GM21423 (cell line): ENCODE measurements around the gene OR5K2.

Source experiments
- ATAC-seq: cut with Tn5 transposase; IDR thresholded peaks from one replicate; pipeline ENCODE4 v1.9.1; 2021; ENCODE audit warnings: mild to moderate bottlenecking, moderate library complexity; ENCODE audit not compliant: unreplicated experiment

The OR5K2 gene

GRCh38 chr3:98497381-98497780, at the start of gene OR5K2:
OR5K2 (plus strand) TSS chr3:98497681; CDS start chr3:98497681, 0 bp downstream.
- ATAC-seq = no peak

GRCh38 chr3:98449606-98450193, 47.8 kb upstream of the OR5K2 start:
- ATAC-seq = no peak

GRCh38 chr3:98450372-98450771, 47.1 kb upstream of the OR5K2 start:
- no peak for ATAC-seq

GRCh38 chr3:98453827-98454226, 43.7 kb upstream of the OR5K2 start:
- ATAC-seq = no peak

- no peak for ATAC-seq
These were observed 42.6 kb upstream of the OR5K2 start for GRCh38 chr3:98454929-98455328.

- no peak for ATAC-seq
These were observed 39.9 kb upstream of the OR5K2 start for GRCh38 chr3:98457543-98457942.

GRCh38 chr3:98460220-98460619, 37.3 kb upstream of the OR5K2 start:
- ATAC-seq = peak; percentile 59

GRCh38 chr3:98462901-98463300, 34.6 kb upstream of the OR5K2 start, which contains the start of gene OR5K1:
OR5K1 (plus strand) TSS chr3:98463201; CDS start chr3:98469577, 6,376 bp downstream.
- ATAC-seq = no peak

GRCh38 chr3:98482717-98483482, 14.6 kb upstream of the OR5K2 start:
- ATAC-seq = no peak

- ATAC-seq = no peak
These were observed 13.9 kb upstream of the OR5K2 start for GRCh38 chr3:98483626-98484025.

GRCh38 chr3:98500019-98500418, 2.5 kb downstream of the OR5K2 start:
- ATAC-seq = no peak

- no peak for ATAC-seq
These were observed 3.8 kb downstream of the OR5K2 start for GRCh38 chr3:98501270-98501669.

GRCh38 chr3:98501863-98502576, 4.5 kb downstream of the OR5K2 start:
- ATAC-seq = no peak

GRCh38 chr3:98504539-98504938, 7.1 kb downstream of the OR5K2 start:
- ATAC-seq = no peak

- ATAC-seq = no peak
These were observed 11.1 kb downstream of the OR5K2 start for GRCh38 chr3:98508582-98508981.

- no peak for ATAC-seq
These were observed 15.1 kb downstream of the OR5K2 start for GRCh38 chr3:98512576-98512975.

GRCh38 chr3:98513091-98513511, 15.6 kb downstream of the OR5K2 start:
- ATAC-seq = no peak

- no peak for ATAC-seq
These were observed 16.3 kb downstream of the OR5K2 start for GRCh38 chr3:98513736-98514135.

- no peak for ATAC-seq
These were observed 17.5 kb downstream of the OR5K2 start for GRCh38 chr3:98514948-98515347.

- no peak for ATAC-seq
These were observed 21.3 kb downstream of the OR5K2 start for GRCh38 chr3:98518816-98519215.

GRCh38 chr3:98519351-98519750, 21.9 kb downstream of the OR5K2 start:
- no peak for ATAC-seq
